ENCODE results near the gene PCNT. TPM values are rescaled to one million over a fixed set of nuclear protein-coding genes. Genes with fewer than 3 reads are reported as not detected.

Gene PCNT
- total RNA-seq, 1 experiment from 2014 or later = 38.4 TPM

DNA sequence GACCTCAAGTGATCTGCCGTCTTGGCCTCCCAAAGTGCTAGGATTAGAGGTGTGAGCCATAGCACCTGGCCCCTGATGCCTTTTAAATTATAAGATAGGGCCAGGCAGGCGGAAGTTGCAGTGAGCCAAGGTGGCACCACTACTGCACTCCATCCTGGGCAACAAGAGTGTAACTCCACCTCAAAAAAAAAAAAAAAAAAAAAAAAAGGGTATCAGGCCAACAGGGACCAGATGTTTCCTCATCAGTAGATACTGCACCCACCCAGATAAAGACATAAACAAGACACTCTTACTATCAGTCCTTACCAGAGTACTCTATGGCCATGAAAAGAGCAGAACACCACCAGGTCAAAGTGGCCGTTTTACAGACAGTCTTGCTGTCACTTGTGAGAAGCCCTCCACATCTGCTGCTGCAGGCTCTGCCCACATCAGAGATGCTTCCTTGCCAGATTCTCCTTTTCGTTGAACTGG is 3.6 kb upstream of the PCNT start:
- CTCF ChIA-PET = no interaction called here
- Histone ChIP-seq H3K27me3 (replicated peaks; ENCODE audit: control insufficient read depth, insufficient read depth, low read length) (no peaks in the 10 kb centered on the region), H3K4me3 (ENCODE audit: low read depth, low read length) (no peak overlapping the region), H3K4me1 (no peaks in the 10 kb centered on the region; the same call in 1 of the 2 replicates), H3K9me3 (no peaks in the 10 kb centered on the region), H3K36me3 (ENCODE audit: control insufficient read depth, insufficient read depth, low read length) (no peaks in the 10 kb centered on the region)
- intact Hi-C loops (cut with micrococcal nuclease; ENCODE audit: unreplicated experiment) = loop anchor here (5.0 kb wide), 1 partner anchor 93 kb away; the partner anchor contains the start of gene LSS
- BruUV-seq (replicated peaks) = no TSS peak
- H3K4me3 Mint-ChIP-seq (ENCODE audit: unreplicated experiment) = no peak overlapping the region
- DNase-seq = no peak
- no peaks in the 10 kb centered on the region for H3K9me3 Mint-ChIP-seq (ENCODE audit: unreplicated experiment)
- no peaks in the 10 kb centered on the region for H3K27me3 Mint-ChIP-seq (ENCODE audit: insufficient read depth, unreplicated experiment)
- peaks cover 2% of the 10 kb centered on the region for H3K4me1 Mint-ChIP-seq (ENCODE audit: low read depth, unreplicated experiment)
- H3K27ac Mint-ChIP-seq (ENCODE audit: unreplicated experiment) = no peak overlapping the region
- POLR2A ChIA-PET = no interaction called here
- peaks cover 23% of the 10 kb centered on the region for H3K36me3 Mint-ChIP-seq (ENCODE audit: insufficient read depth, unreplicated experiment)
- TF ChIP-seq, protein P1, sequence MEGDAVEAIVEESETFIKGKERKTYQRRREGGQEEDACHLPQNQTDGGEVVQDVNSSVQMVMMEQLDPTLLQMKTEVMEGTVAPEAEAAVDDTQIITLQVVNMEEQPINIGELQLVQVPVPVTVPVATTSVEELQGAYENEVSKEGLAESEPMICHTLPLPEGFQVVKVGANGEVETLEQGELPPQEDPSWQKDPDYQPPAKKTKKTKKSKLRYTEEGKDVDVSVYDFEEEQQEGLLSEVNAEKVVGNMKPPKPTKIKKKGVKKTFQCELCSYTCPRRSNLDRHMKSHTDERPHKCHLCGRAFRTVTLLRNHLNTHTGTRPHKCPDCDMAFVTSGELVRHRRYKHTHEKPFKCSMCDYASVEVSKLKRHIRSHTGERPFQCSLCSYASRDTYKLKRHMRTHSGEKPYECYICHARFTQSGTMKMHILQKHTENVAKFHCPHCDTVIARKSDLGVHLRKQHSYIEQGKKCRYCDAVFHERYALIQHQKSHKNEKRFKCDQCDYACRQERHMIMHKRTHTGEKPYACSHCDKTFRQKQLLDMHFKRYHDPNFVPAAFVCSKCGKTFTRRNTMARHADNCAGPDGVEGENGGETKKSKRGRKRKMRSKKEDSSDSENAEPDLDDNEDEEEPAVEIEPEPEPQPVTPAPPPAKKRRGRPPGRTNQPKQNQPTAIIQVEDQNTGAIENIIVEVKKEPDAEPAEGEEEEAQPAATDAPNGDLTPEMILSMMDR (IDR thresholded peaks at IDR 0.05; ENCODE audit: insufficient read depth in 1 of 2, low read depth in 1 of 2, low read length in 1 of 2, severe bottlenecking in 1 of 2, unreplicated experiment in 1 of 2) = no peak

DNA sequence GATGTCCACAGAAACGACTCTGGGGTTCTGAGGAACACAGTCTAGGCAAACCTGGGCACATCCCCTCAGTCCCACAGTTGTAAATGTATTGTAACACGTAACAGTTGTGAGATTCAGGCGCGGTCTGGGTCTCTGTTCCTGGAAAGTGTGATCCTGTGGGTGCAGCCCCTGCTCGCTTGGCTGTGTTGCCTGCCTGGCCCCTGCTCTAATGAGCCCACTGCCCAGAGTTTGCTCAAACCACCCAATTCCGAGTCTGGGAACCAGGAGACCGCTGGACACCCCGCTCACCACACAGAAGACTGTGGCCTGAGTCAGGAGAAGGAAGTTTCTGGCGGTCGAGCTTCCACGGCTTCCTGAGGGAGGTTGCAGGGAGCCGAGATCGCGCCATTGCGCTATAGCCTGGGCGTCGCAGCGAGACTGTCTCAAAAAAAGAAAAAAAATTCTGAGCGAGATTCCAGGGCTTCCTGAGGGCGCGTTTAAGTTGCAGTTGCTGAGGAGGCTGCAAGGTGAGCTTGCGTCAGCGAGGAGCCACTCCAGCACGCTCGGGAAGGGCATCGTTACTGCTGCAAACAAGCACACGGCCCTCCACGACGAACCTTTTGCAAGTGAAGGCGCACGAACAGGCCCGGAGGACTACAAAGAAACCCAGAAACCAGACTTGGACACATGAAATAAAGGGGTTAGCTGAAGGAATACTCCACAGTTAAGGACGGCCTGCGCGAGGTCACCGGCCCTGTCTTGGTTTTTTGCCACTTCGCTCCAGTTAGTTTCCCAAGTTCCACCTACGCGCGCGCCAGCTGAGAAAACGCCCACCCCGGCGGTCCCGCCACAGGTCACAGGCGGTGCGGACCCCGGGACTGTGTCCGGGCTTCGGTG is 1.4 kb upstream of the PCNT start:
- Mint-ChIP-seq H3K27me3 (ENCODE audit: insufficient read depth, unreplicated experiment) (no peaks in the 10 kb centered on the region), H3K4me3 (ENCODE audit: unreplicated experiment) (peak overlapping the region; percentile 77), H3K4me1 (ENCODE audit: low read depth, unreplicated experiment) (peaks cover 15% of the 10 kb centered on the region), H3K36me3 (ENCODE audit: insufficient read depth, unreplicated experiment) (peaks cover 41% of the 10 kb centered on the region), H3K27ac (ENCODE audit: unreplicated experiment) (peak overlapping the region; percentile 91), H3K9me3 (ENCODE audit: unreplicated experiment) (no peaks in the 10 kb centered on the region)
- H3K27me3 ChIP-seq (replicated peaks; ENCODE audit: control insufficient read depth, insufficient read depth, low read length) = no peaks in the 10 kb centered on the region
- peak in 1 of 2 experiments; percentile 27 for DNase-seq
- CTCF ChIA-PET = no interaction called here
- POLR2A ChIA-PET = interaction anchor here (0.6 to 0.8 kb wide), 3 partner anchors 93 to 433 kb away, joined by 3 read pairs; no protein-coding TSS in a partner anchor
- peak overlapping the region; percentile 81 for H3K4me3 ChIP-seq (ENCODE audit: low read depth, low read length)
- TF ChIP-seq, protein P1 (IDR thresholded peaks at IDR 0.05; ENCODE audit: insufficient read depth in 1 of 2, low read depth in 1 of 2, low read length in 1 of 2, severe bottlenecking in 1 of 2, unreplicated experiment in 1 of 2) = no peak
- no TSS peak for BruUV-seq (replicated peaks)
- H3K36me3 ChIP-seq (ENCODE audit: control insufficient read depth, insufficient read depth, low read length) = no peaks in the 10 kb centered on the region
- H3K9me3 ChIP-seq = no peaks in the 10 kb centered on the region
- H3K4me1 ChIP-seq = peaks cover 11% of the 10 kb centered on the region
- intact Hi-C loops (cut with micrococcal nuclease; ENCODE audit: unreplicated experiment) = loop anchor here (5.0 kb wide), 1 partner anchor 95 kb away; the partner anchor contains the start of gene LSS

DNA sequence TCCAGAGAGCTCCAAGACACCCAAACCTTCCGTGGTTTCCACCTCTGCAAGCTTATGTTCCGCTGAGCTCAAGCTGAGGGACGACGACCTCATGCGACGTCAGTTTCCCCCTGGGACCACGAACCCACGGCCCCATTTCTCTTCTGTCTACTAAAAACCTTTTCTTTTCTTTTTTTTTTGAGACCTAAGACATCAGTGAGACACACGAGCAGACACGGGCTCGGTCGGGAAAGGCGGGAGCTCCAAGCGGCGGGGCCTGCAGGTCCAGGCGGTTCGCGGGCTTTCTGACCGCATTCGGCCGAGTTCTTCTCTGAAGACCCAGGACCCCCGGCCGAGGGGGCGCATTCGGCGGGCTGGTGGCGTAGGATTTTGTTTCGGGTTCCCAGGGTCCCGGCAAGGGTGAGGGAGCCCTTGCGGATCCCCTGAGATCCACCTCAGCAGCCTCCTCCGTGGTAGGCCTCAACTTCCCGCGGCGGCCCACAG is 688 bp upstream of the PCNT start:
- H3K4me3 ChIP-seq (ENCODE audit: low read depth, low read length) = peak overlapping the region; percentile 81
- peak overlapping the region; percentile 91 for H3K27ac Mint-ChIP-seq (ENCODE audit: unreplicated experiment)
- H3K4me1 Mint-ChIP-seq (ENCODE audit: low read depth, unreplicated experiment) = peaks cover 15% of the 10 kb centered on the region
- no peaks in the 10 kb centered on the region for H3K36me3 ChIP-seq (ENCODE audit: control insufficient read depth, insufficient read depth, low read length)
- DNase-seq = no peak
- H3K36me3 Mint-ChIP-seq (ENCODE audit: insufficient read depth, unreplicated experiment) = peaks cover 48% of the 10 kb centered on the region
- CTCF ChIA-PET = no interaction called here
- no peaks in the 10 kb centered on the region for H3K27me3 ChIP-seq (replicated peaks; ENCODE audit: control insufficient read depth, insufficient read depth, low read length)
- BruUV-seq (replicated peaks) = TSS peak; percentile 46
- no peaks in the 10 kb centered on the region for H3K9me3 ChIP-seq
- H3K4me3 Mint-ChIP-seq (ENCODE audit: unreplicated experiment) = peak overlapping the region; percentile 77
- H3K27me3 Mint-ChIP-seq (ENCODE audit: insufficient read depth, unreplicated experiment) = no peaks in the 10 kb centered on the region
- TF ChIP-seq, protein P1 (IDR thresholded peaks at IDR 0.05; ENCODE audit: insufficient read depth in 1 of 2, low read depth in 1 of 2, low read length in 1 of 2, severe bottlenecking in 1 of 2, unreplicated experiment in 1 of 2) = no peak
- H3K9me3 Mint-ChIP-seq (ENCODE audit: unreplicated experiment) = no peaks in the 10 kb centered on the region
- POLR2A ChIA-PET = interaction anchor here (0.6 to 0.8 kb wide), 2 partner anchors 94 to 180 kb away, joined by 3 read pairs; no protein-coding TSS in a partner anchor
- peaks cover 11% of the 10 kb centered on the region for H3K4me1 ChIP-seq
- intact Hi-C loops (cut with micrococcal nuclease; ENCODE audit: unreplicated experiment) = loop anchor here (5.0 kb wide), 1 partner anchor 96 kb away; the partner anchor contains the start of gene LSS
